HG02610 (cell line): ENCODE results near the gene WNT8A.

ENCODE experiments used
- ATAC-seq: cut with Tn5 transposase; IDR thresholded peaks from one replicate; pipeline ENCODE4 v1.9.1; 2021; ENCODE audit warnings: mild to moderate bottlenecking, moderate library complexity; ENCODE audit not compliant: unreplicated experiment

Gene WNT8A

GRCh38 chr5:138082033-138082432, 1.8 kb upstream of the WNT8A start:
- no peak for ATAC-seq

- ATAC-seq = no peak
Observed at GRCh38 chr5:138091685-138092084, 7.9 kb downstream of the WNT8A start.

- ATAC-seq = no peak
Observed at GRCh38 chr5:138092301-138092700, 8.5 kb downstream of the WNT8A start.

GRCh38 chr5:138093036-138093435, 9.2 kb downstream of the WNT8A start:
- ATAC-seq = no peak

GRCh38 chr5:138095100-138095907, 11.5 kb downstream of the WNT8A start:
- ATAC-seq = no peak

- ATAC-seq = no peak
Observed at GRCh38 chr5:138096363-138096762, 12.5 kb downstream of the WNT8A start.

GRCh38 chr5:138096997-138097828, 13.4 kb downstream of the WNT8A start:
- no peak for ATAC-seq

GRCh38 chr5:138102454-138103318, 18.9 kb downstream of the WNT8A start:
- ATAC-seq = no peak

GRCh38 chr5:138103319-138103637, 19.4 kb downstream of the WNT8A start:
- no peak for ATAC-seq

- ATAC-seq = no peak
Observed at GRCh38 chr5:138105709-138106108, 21.9 kb downstream of the WNT8A start.

GRCh38 chr5:138107213-138107612, 23.4 kb downstream of the WNT8A start:
- ATAC-seq = no peak

GRCh38 chr5:138109463-138110265, 25.8 kb downstream of the WNT8A start:
- ATAC-seq = no peak

GRCh38 chr5:138110266-138110963, 26.6 kb downstream of the WNT8A start:
- ATAC-seq = no peak

- ATAC-seq = no peak
Observed at GRCh38 chr5:138111181-138111580, 27.3 kb downstream of the WNT8A start.

- no peak for ATAC-seq
Observed at GRCh38 chr5:138111937-138112336, 28.1 kb downstream of the WNT8A start.

- no peak for ATAC-seq
Observed at GRCh38 chr5:138115254-138115653, 31.4 kb downstream of the WNT8A start.

GRCh38 chr5:138128334-138128733, 44.5 kb downstream of the WNT8A start:
- ATAC-seq = no peak

GRCh38 chr5:138129347-138129746, 45.5 kb downstream of the WNT8A start:
- no peak for ATAC-seq

- no peak for ATAC-seq
Observed at GRCh38 chr5:138132543-138132942, 48.7 kb downstream of the WNT8A start.
